Stimulated activated CD4-positive, alpha-beta T cell treated with anti-CD3 and anti-CD28 coated beads, Interleukin-15, amount 100 ng/mL, for 1 hour (primary cell): ENCODE data around the gene ADAM23.

Source experiments
- DNase-seq, 2 donors: peaks; one replicate each; pipeline ENCODE4 v3.0.0-alpha.2; 2020; ENCODE audit warnings: low read depth in 1 of 2, low spot score in 1 of 2

Gene ADAM23

GRCh38 chr2:206561962-206562361 lies 118.6 kb downstream of the ADAM23 start:
- no peak for DNase-seq

DNA sequence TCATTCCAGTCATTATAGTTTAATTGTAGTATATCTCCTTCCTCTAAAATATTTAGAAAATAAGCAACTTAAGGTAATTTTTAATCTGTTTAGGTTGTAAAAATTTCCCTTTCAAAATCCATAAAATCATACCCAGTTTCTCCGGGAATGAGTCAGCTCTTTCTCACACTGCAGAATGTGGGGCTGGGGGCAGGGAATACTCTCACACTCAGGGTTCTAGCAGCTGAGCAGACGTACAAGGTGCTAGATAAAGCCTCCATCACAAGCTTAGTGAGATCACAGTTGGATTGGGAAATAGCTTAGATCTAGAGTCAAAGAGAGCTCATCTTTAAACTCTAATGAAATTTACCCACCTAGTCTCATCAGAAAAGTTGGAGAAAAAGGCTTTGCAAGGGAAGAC lies 119.0 kb downstream of the ADAM23 start:
- DNase-seq = no peak

DNA sequence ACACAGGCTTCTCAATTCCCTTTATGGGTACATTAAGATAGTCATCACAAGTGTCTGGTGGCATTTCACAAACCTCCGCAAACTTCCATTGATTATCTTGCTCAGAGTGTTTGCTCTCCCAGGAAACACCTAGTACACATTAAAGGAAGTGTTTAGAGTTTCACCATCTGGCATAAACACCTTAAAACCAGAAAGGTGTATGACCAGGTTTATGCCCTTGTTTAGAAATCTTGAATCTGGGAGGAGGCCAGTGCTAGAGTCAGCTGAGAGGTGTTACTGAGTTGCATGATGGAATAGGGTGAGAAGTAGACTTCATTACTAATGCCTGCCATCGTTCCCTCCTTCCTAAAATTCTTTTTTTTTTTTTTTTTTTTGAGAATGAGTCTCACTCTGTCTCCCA lies 120.0 kb downstream of the ADAM23 start:
- DNase-seq = no peak

GRCh38 chr2:206565666-206566065 lies 122.3 kb downstream of the ADAM23 start:
- DNase-seq = no peak

GRCh38 chr2:206569470-206569869 lies 126.1 kb downstream of the ADAM23 start:
- DNase-seq = no peak

GRCh38 chr2:206570199-206570598 lies 126.9 kb downstream of the ADAM23 start:
- no peak for DNase-seq

GRCh38 chr2:206572725-206573124 lies 129.4 kb downstream of the ADAM23 start:
- DNase-seq = no peak

GRCh38 chr2:206573793-206574192 lies 130.5 kb downstream of the ADAM23 start:
- no peak for DNase-seq

DNA sequence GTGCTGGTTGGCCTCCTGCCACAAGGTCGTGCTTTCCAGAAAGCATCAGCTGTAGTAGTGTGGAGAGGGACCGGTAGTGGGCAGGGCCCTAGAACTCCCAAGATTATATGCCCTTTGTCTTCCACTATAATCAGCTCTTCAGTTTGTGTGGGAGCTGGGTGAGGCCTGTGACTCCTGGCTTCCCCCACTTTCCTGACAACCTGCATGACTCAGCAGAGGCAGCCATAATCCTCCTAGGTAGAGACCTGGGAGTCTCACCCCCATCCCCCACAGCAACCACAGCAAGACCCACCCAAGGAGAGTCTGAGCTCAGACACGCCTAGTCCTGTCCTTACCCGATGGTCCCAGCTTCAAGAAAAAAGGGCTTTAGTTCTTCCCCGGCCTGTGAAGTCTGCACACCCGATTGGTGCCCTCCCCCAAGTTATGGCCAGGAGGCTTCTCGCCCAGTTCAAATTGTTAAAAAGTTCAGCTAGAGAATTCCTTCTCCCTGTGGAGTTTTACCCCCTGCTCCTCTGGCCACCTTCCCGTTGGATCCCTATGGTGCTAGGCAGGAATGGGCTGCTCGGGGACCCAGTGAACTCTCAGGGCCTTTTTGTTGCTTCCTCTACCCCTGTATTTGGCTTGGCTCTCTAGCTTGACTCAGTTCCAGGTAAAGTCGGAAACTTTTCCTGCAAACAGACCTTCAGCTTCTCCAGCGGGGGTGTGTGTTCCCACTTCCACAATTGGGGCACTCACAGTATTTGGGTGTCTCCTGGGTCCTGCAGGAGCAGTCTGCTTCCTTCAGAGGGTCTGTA lies 141.2 kb downstream of the ADAM23 start:
- DNase-seq = no peak

GRCh38 chr2:206585335-206585734 lies 142.0 kb downstream of the ADAM23 start:
- DNase-seq = no peak

- DNase-seq = no peak
Observed at GRCh38 chr2:206586609-206587008, 143.3 kb downstream of the ADAM23 start.

GRCh38 chr2:206597717-206598218 lies 154.4 kb downstream of the ADAM23 start:
- no peak for DNase-seq

DNA sequence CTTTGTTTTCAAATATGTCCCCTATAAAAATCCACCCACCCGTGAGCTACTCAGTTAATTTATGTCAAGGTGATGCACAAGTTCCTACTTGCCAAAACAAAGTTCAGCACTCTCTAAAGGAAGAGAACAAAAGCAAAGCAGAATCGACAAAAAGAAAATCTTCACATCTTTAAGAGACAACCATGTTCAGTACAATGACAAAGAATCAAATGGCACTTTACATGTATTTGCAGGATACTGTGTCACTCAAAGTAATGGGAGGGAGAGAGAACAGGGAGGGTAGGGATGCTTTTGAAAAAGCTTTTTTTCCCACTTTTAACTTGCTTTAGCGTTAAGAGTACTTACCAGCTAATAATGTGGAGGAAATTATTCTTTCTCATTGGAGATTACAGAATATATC lies 159.9 kb downstream of the ADAM23 start:
- no peak for DNase-seq

- DNase-seq = no peak
Observed at GRCh38 chr2:206610451-206610850, 167.1 kb downstream of the ADAM23 start.

- no peak for DNase-seq
Observed at GRCh38 chr2:206611191-206611590, 167.9 kb downstream of the ADAM23 start.

DNA sequence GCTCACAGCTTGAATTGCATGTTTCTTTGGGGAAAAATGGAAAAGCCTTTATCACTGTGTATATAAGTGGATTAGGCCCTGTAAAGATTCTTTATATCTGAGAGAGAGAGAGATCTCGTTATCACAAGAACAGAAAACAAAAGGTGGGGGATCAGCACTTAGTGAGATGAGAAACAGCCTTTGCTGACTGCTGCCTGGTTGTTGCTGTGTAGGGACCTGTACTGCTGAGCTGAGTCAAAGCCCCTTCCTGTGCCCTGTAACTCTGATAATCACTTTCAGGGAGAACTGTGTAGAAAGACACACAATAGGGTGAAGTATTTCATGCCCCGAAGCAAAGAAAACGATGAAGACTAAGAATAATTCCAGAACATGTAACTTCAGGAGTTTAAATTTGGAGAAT lies 168.4 kb downstream of the ADAM23 start:
- no peak for DNase-seq

GRCh38 chr2:206614811-206615210 lies 171.5 kb downstream of the ADAM23 start:
- DNase-seq = no peak

GRCh38 chr2:206615417-206616089 lies 172.2 kb downstream of the ADAM23 start:
- DNase-seq = no peak

GRCh38 chr2:206616151-206616550 lies 172.8 kb downstream of the ADAM23 start:
- DNase-seq = no peak

DNA sequence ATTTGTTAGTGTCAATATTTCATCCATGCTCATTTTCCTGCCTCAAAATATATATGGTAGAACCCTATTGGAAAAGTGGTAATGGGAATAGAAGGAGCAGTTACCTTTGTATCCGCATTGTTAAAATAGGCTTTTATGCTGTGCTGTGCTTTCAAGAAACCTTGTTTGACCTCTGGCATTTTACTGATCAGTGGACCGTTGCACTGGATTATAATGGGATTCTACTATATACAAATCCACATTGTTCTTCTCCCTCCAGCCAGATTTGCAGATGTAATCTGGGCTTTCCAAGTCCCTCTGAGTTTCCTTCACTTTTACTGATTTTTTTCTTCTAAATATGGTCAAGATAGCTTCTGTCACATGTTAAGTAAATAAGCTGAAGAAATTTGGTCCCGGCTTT lies 175.7 kb downstream of the ADAM23 start:
- no peak for DNase-seq

- DNase-seq = no peak
Observed at GRCh38 chr2:206626108-206626507, 182.8 kb downstream of the ADAM23 start.

GRCh38 chr2:206627632-206628031 lies 184.3 kb downstream of the ADAM23 start:
- no peak for DNase-seq

DNA sequence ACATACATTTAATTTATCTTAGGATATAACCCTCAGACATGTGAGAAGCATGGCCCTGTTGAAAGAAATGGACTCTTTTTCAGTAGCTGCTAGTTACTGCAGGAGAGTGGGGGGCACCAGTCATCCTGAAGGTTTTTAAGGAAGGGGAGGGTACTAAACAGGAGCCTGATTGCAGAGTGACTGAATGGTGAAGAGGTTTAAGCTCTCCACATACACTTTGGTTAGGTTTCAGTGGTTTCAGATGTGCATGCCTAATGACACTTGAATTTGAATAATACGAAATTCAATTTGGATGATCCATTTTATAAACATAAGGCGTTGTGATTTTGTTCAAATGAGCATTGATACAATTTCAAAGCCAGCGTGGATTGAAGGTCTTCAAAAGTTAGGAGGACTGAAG lies 188.0 kb downstream of the ADAM23 start:
- no peak for DNase-seq
